H1 (cell line): Measurements from ENCODE around the gene ZRANB3. TPM values are rescaled to one million over a fixed set of nuclear protein-coding genes. Genes with fewer than 3 reads are reported as not detected.

Source experiments
- CTCF ChIA-PET: fragments of 300-600 bp; sonication (Branson Sonifier 250); formaldehyde crosslinking; loops from one replicate; lab custom pipeline; 2021; ENCODE audit not compliant: partially characterized antibody; lab: Charles Lee
- POLR2A ChIA-PET: fragments of 300-600 bp; sonication (Branson Sonifier 250); formaldehyde crosslinking; loops from one replicate; lab custom pipeline; 2021; ENCODE audit warnings: inconsistent platforms; ENCODE audit not compliant: partially characterized antibody; lab: Charles Lee
- DNase-seq, 2 experiments: peaks; one replicate each; pipeline versions ENCODE4 v3.0.0 to v3.0.0-alpha.2; 2010 to 2022; ENCODE audit warnings: low spot score in 2 of 2, low read depth in 1 of 2, mixed read lengths in 1 of 2
- FAIRE-seq: peaks from 2 replicates; lab custom pipeline; 2011; peaks lifted over from hg19 to GRCh38; lab: Jason Lieb, UNC
- H2AFZ ChIP-seq: 2 replicates; pipeline ENCODE4 v1.8.1; 2012; ENCODE audit warnings: low read length, inconsistent platforms
- H2AK5ac ChIP-seq: 2 replicates; pipeline ENCODE4 v1.6.1; 2013; ENCODE audit warnings: low read depth, low read length
- H2BK120ac ChIP-seq: replicated peaks from 2 replicates; pipeline ENCODE3; 2013; ENCODE audit warnings: low read depth, low read length, inconsistent platforms
- H2BK12ac ChIP-seq: 2 replicates; pipeline ENCODE4 v1.6.1; 2013; ENCODE audit warnings: low read depth, low read length
- H2BK15ac ChIP-seq: 2 replicates; pipeline ENCODE4 v1.6.1; 2013; ENCODE audit warnings: low read length
- H2BK20ac ChIP-seq: 2 replicates; pipeline ENCODE4 v1.6.1; 2013; ENCODE audit warnings: low read length
- H2BK5ac ChIP-seq: 2 replicates; pipeline ENCODE4 v1.6.1; 2013; ENCODE audit warnings: low read depth, low read length
- H3K14ac ChIP-seq: 2 replicates; pipeline ENCODE4 v1.6.1; 2013; ENCODE audit warnings: inconsistent platforms; ENCODE audit not compliant: insufficient read length
- H3K18ac ChIP-seq: 2 replicates; pipeline ENCODE4 v1.6.1; 2013; ENCODE audit warnings: low read length; ENCODE audit errors: extremely low read depth
- H3K23ac ChIP-seq: 2 replicates; pipeline ENCODE4 v1.6.1; 2013; ENCODE audit warnings: inconsistent platforms; ENCODE audit not compliant: insufficient read length
- H3K23me2 ChIP-seq: 2 replicates; pipeline ENCODE4 v1.6.1; 2013; ENCODE audit warnings: low read depth, low read length
- H3K27ac ChIP-seq: 2 replicates; pipeline ENCODE4 v1.6.1; 2011; ENCODE audit warnings: low read depth, low read length, inconsistent platforms
- H3K27me3 ChIP-seq, 4 experiments: replicated peaks in 1 of 4; 1 replicate in 1 of 4; 2 replicates in 3 of 4; pipeline versions ENCODE4 v1.6.1 to v1.8.1; 2011 to 2013; ENCODE audit warnings: low read length in 3 of 4, mild to moderate bottlenecking in 3 of 4, inconsistent platforms in 2 of 4, mixed read lengths in 2 of 4, moderate library complexity in 1 of 4; ENCODE audit not compliant: control insufficient read depth in 3 of 4, insufficient read depth in 3 of 4; ENCODE audit errors: extremely low read depth in 1 of 4
- H3K36me3 ChIP-seq, 4 experiments: 2 replicates each; pipeline versions ENCODE4 v1.6.1 to v1.8.1; 2011 to 2013; ENCODE audit warnings: mild to moderate bottlenecking in 4 of 4, low read length in 3 of 4, moderate library complexity in 2 of 4, control low read depth in 1 of 4, inconsistent platforms in 1 of 4; ENCODE audit not compliant: insufficient read depth in 4 of 4, control insufficient read depth in 2 of 4
- H3K4ac ChIP-seq: replicated peaks from 2 replicates; pipeline ENCODE3; 2013; ENCODE audit warnings: low read length, low read depth, mixed read lengths, inconsistent platforms; ENCODE audit not compliant: insufficient read length
- H3K4me1 ChIP-seq, 4 experiments: replicated peaks in 1 of 4; 1 replicate in 1 of 4; 2 replicates in 3 of 4; pipeline versions ENCODE4 v1.6.1 to v1.8.1; 2011 to 2013; ENCODE audit warnings: low read length in 3 of 4, inconsistent platforms in 2 of 4, mixed read lengths in 1 of 4; ENCODE audit not compliant: insufficient read depth in 4 of 4, control insufficient read depth in 3 of 4
- H3K4me2 ChIP-seq, 2 experiments: 2 replicates each; pipeline versions ENCODE4 v1.6.1 to v1.8.1; 2011 to 2013; ENCODE audit warnings: low read depth in 2 of 2, low read length in 2 of 2, control low read depth in 1 of 2, inconsistent platforms in 1 of 2, mild to moderate bottlenecking in 1 of 2; ENCODE audit not compliant: insufficient read depth in 1 of 2
- H3K4me3 ChIP-seq, 4 experiments: fragments of 200-600, 300-600 bp in 1 of 4; sonication (generic), shearing (Covaris generic), sonication (Bioruptor Twin) in 1 of 4; 2 replicates each; pipeline versions ENCODE4 v1.5.1 to v1.8.1; 2011 to 2016; ENCODE audit warnings: low read length in 4 of 4, low read depth in 3 of 4, control low read depth in 2 of 4, inconsistent platforms in 2 of 4, mild to moderate bottlenecking in 2 of 4, mixed read lengths in 1 of 4, moderate library complexity in 1 of 4; ENCODE audit not compliant: insufficient read depth in 2 of 4; ENCODE audit errors: extremely low read depth in 1 of 4
- H3K56ac ChIP-seq: replicated peaks from 2 replicates; pipeline ENCODE3; 2013; ENCODE audit warnings: low read depth, mild to moderate bottlenecking, mixed read lengths, low read length, inconsistent platforms; ENCODE audit not compliant: insufficient read length
- H3K79me1 ChIP-seq: 2 replicates; pipeline ENCODE4 v1.6.1; 2013; ENCODE audit warnings: low read depth, low read length, control low read depth
- H3K79me2 ChIP-seq, 2 experiments: 2 replicates each; pipeline versions ENCODE4 v1.6.1 to v1.8.1; 2012 to 2013; ENCODE audit warnings: low read length in 2 of 2, mild to moderate bottlenecking in 2 of 2, inconsistent platforms in 1 of 2; ENCODE audit not compliant: insufficient read depth in 2 of 2, control insufficient read depth in 1 of 2
- H3K9ac ChIP-seq, 4 experiments: replicated peaks in 1 of 4; 1 replicate in 1 of 4; 2 replicates in 3 of 4; pipeline versions ENCODE4 v1.6.1 to v1.8.1; 2011 to 2013; ENCODE audit warnings: low read depth in 3 of 4, low read length in 3 of 4, control low read depth in 2 of 4, mild to moderate bottlenecking in 2 of 4, moderate library complexity in 2 of 4, inconsistent platforms in 1 of 4; ENCODE audit errors: extremely low read depth in 1 of 4
- H3K9me3 ChIP-seq, 2 experiments: 2 replicates each; pipeline versions ENCODE4 v1.6.1 to v1.8.1; 2012 to 2013; ENCODE audit warnings: mild to moderate bottlenecking in 2 of 2, moderate library complexity in 2 of 2, control low read depth in 1 of 2, inconsistent platforms in 1 of 2, low read depth in 1 of 2, low read length in 1 of 2, mixed read lengths in 1 of 2; ENCODE audit not compliant: insufficient read depth in 2 of 2
- H4K20me1 ChIP-seq, 2 experiments: replicated peaks in 1 of 2; 2 replicates each; pipeline versions ENCODE3 to v1.8.1; 2011 to 2013; ENCODE audit warnings: inconsistent platforms in 2 of 2, low read length in 2 of 2, mild to moderate bottlenecking in 1 of 2; ENCODE audit not compliant: insufficient read depth in 2 of 2, control insufficient read depth in 1 of 2
- H4K5ac ChIP-seq: 2 replicates; pipeline ENCODE4 v1.6.1; 2013; ENCODE audit warnings: low read length, low read depth, mixed read lengths, inconsistent platforms; ENCODE audit not compliant: insufficient read length
- H4K8ac ChIP-seq: 2 replicates; pipeline ENCODE4 v1.8.0; 2013; ENCODE audit warnings: mild to moderate bottlenecking, moderate library complexity, low read length, inconsistent platforms; ENCODE audit not compliant: insufficient read depth; ENCODE audit errors: extremely low read depth
- H4K91ac ChIP-seq: replicated peaks from 2 replicates; pipeline ENCODE3; 2013; ENCODE audit warnings: low read length, mixed read lengths, inconsistent platforms; ENCODE audit not compliant: insufficient read length
- CEBPB ChIP-seq: IDR thresholded peaks from 2 replicates; pipeline ENCODE4 v1.6.1; 2012; ENCODE audit warnings: low read depth, low read length
- CHD2 ChIP-seq: IDR thresholded peaks from 2 replicates; pipeline ENCODE4 v1.6.1; 2012; ENCODE audit warnings: low read length, improper control_type of control experiment
- CTCF ChIP-seq, 3 experiments: IDR thresholded peaks; 1 replicate in 2 of 3; 2 replicates in 1 of 3; pipeline versions ENCODE4 v1.5.1 to v1.6.1; 2011; ENCODE audit warnings: low read length in 3 of 3, mild to moderate bottlenecking in 3 of 3, inconsistent platforms in 2 of 3, low read depth in 1 of 3, moderate library complexity in 1 of 3; ENCODE audit not compliant: insufficient read depth in 1 of 3; ENCODE audit errors: control extremely low read depth in 1 of 3
- SIN3A ChIP-seq, 2 experiments: IDR thresholded peaks in 1 of 2; conservative IDR thresholded peaks in 1 of 2; 2 replicates each; pipeline ENCODE4 v1.6.1; 2011 to 2012; ENCODE audit warnings: low read length in 2 of 2, improper control_type of control experiment in 1 of 2, low read depth in 1 of 2, mild to moderate bottlenecking in 1 of 2
- WGBS, 2 experiments: shearing (Covaris generic) in 1 of 2; methylation state at CpG; one replicate each; pipeline versions ENCODE4 v1.1.6 to v1.1.7; 2013 to 2015; ENCODE audit warnings: low lambda C conversion rate in 2 of 2, mixed read lengths in 2 of 2, inconsistent platforms in 1 of 2, low coverage in 1 of 2, missing lambda C conversion rate in 1 of 2; ENCODE audit not compliant: insufficient replicate concordance in 2 of 2, insufficient coverage in 1 of 2, insufficient read length in 1 of 2; ENCODE audit errors: extremely low coverage in 1 of 2, missing lambda C conversion rate in 1 of 2; 5-methylcytosine and 5-hydroxymethylcytosine counted together
- polyA plus RNA-seq, 7 experiments: library from polyadenylated mRNA; depleted of rRNA in 3 of 7; stranded (reverse) in 5 of 7; unstranded in 2 of 7; fragments of >200 nt in 5 of 7; fragments of 200-250 nt in 2 of 7; gene quantifications; 1 replicate in 5 of 7; 2 replicates in 1 of 7; 4 replicates in 1 of 7; pipeline versions ENCODE4 v1.2.1 to v1.2.3, GENCODE V29; 2011 to 2013; ENCODE audit warnings: missing spikeins in 2 of 7, mixed read lengths in 2 of 7
- total RNA-seq: library from RNA; stranded (reverse); fragmentation: NEBNext Ultra II Directional; extraction: Animal tissue kit (Norgen Biotek cat#: 25700); gene quantifications from 2 replicates; pipeline ENCODE4 v1.2.1, GENCODE V29; 2021
- TF ChIP-seq, protein P1 (sequence below): IDR thresholded peaks from 2 replicates; pipeline ENCODE4 v1.6.1; 2012; ENCODE audit warnings: low read length, inconsistent platforms

ZRANB3 gene
- total and polyA plus RNA-seq, 2 of the 8 experiments (the other 6 are each of a cell fraction or from before 2014, with no cell fraction given), result 4.5 to 19.3 TPM

GRCh38 chr2:135411646-135412045 is 119.4 kb downstream of the ZRANB3 start:
- ChIA-PET POLR2A (no interaction called here), CTCF (no interaction called here)
- no peak overlapping the region for H3K18ac ChIP-seq
- DNase-seq (no peak), FAIRE-seq (no peak)
- no peaks in the 10 kb centered on the region for H4K20me1 ChIP-seq
- no peaks in the 10 kb centered on the region for H3K79me2 ChIP-seq
- no peak overlapping the region for H3K4me3 ChIP-seq
- no peak overlapping the region for H2BK12ac ChIP-seq
- H4K91ac ChIP-seq, result no peak overlapping the region
- no peak overlapping the region for H2BK120ac ChIP-seq
- H3K27ac ChIP-seq, result no peak overlapping the region
- H3K27me3 ChIP-seq, result no peaks in the 10 kb centered on the region
- H3K9ac ChIP-seq, result no peak overlapping the region
- WGBS, 2 experiments, result 97% methylated on average over 3 of the region's 3 CpGs; no CpG with 5 or more reads in 1 of the 2 experiments
- H4K5ac ChIP-seq, result no peak overlapping the region
- no peaks in the 10 kb centered on the region for H3K9me3 ChIP-seq
- no peak overlapping the region for H3K4me2 ChIP-seq
- no peak overlapping the region for H3K14ac ChIP-seq
- H2AK5ac ChIP-seq, result no peak overlapping the region
- H3K36me3 ChIP-seq, result no peaks in the 10 kb centered on the region
- H3K56ac ChIP-seq, result no peak overlapping the region
- H3K4ac ChIP-seq, result no peak overlapping the region
- TF ChIP-seq CHD2 (no peak), CEBPB (peak; percentile 73), SIN3A (conservative IDR thresholded peaks at IDR 0.05 in 1 of 2, IDR thresholded peaks at IDR 0.05 in 1 of 2; ENCODE audit: low read depth in 1 of 2, low read length in 2 of 2) (no peak), CTCF (IDR thresholded peaks at IDR 0.05; ENCODE audit: control extremely low read depth in 1 of 3, insufficient read depth in 1 of 3, low read depth in 1 of 3, low read length in 3 of 3) (no peak)
- TF ChIP-seq, protein P1, sequence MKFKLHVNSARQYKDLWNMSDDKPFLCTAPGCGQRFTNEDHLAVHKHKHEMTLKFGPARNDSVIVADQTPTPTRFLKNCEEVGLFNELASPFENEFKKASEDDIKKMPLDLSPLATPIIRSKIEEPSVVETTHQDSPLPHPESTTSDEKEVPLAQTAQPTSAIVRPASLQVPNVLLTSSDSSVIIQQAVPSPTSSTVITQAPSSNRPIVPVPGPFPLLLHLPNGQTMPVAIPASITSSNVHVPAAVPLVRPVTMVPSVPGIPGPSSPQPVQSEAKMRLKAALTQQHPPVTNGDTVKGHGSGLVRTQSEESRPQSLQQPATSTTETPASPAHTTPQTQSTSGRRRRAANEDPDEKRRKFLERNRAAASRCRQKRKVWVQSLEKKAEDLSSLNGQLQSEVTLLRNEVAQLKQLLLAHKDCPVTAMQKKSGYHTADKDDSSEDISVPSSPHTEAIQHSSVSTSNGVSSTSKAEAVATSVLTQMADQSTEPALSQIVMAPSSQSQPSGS, result no peak
- no peak overlapping the region for H2BK15ac ChIP-seq
- no peaks in the 10 kb centered on the region for H3K23me2 ChIP-seq
- no peaks in the 10 kb centered on the region for H3K4me1 ChIP-seq
- no peak overlapping the region for H2BK20ac ChIP-seq
- no peak overlapping the region for H4K8ac ChIP-seq
- H2AFZ ChIP-seq, result no peak overlapping the region
- H2BK5ac ChIP-seq, result no peak overlapping the region
- H3K79me1 ChIP-seq, result no peaks in the 10 kb centered on the region
- H3K23ac ChIP-seq, result no peak overlapping the region
